GM12874 (cell line): ENCODE measurements around the gene TNRC6B.

Source experiments
- TF ChIP-seq, protein P1 (sequence below): IDR thresholded peaks from 2 replicates; pipeline ENCODE4 v1.5.1; 2011; ENCODE audit warnings: low read depth, mild to moderate bottlenecking, control low read depth, low read length, moderate library complexity; ENCODE audit not compliant: insufficient read depth

TNRC6B gene

DNA sequence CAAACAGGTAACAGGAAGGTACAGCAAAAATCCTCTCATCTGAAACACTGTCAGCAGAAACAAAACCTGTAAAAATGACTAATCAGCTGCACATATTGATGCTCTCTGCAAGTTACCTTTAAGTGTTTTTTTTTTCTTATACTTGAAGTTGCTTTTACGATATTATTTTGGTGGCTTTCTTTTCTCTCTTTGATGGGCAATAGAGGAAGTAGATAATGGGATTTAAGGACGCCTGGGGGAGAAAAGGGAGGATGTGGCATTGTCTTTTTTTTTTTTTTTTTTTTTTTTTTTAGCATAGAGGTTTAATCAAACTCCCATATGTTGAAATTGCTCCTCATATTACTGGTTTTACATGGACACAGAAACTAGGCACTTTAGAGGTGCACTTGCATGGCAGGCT lies 157.2 kb downstream of the TNRC6B start:
- TF ChIP-seq, protein P1, sequence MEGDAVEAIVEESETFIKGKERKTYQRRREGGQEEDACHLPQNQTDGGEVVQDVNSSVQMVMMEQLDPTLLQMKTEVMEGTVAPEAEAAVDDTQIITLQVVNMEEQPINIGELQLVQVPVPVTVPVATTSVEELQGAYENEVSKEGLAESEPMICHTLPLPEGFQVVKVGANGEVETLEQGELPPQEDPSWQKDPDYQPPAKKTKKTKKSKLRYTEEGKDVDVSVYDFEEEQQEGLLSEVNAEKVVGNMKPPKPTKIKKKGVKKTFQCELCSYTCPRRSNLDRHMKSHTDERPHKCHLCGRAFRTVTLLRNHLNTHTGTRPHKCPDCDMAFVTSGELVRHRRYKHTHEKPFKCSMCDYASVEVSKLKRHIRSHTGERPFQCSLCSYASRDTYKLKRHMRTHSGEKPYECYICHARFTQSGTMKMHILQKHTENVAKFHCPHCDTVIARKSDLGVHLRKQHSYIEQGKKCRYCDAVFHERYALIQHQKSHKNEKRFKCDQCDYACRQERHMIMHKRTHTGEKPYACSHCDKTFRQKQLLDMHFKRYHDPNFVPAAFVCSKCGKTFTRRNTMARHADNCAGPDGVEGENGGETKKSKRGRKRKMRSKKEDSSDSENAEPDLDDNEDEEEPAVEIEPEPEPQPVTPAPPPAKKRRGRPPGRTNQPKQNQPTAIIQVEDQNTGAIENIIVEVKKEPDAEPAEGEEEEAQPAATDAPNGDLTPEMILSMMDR = no peak

DNA sequence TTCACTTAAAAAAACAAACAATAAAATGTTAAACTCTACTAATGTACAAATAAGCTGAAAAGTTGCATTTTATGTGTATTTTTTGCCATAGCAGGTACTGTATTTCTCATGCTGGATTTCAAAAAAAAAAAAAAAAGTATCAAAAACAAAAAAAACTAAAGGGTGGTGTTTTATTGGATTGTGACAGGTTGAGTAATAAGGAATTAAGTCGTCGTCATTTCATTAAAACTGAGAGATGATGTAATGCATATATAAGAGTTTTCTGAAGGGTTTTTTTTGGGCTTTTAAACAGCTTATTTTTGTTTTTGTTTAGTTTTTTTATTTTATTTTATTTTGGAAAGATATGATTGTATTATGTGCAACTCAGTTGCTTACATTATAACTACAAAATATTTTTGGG lies 157.6 kb downstream of the TNRC6B start:
- TF ChIP-seq, protein P1 = no peak

DNA sequence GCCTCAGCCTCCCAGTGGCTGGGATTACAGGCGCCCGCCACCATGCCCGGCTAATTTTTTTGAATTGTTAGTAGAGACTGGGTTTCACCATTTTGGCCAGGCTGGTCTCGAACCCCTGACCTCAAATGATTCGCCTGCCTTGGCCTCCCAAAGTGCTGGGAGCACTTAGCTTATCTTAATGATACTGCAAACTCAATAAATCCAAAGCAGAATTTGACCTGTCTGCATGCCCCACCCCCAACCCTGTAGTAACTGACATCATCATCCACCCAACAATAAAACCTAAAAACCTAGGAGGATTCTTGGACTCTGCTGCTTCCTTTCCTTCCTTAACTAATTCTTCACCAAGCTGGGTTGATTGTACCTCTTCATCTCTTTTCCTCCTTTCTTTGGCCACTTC lies 162.3 kb downstream of the TNRC6B start:
- TF ChIP-seq, protein P1 = no peak

DNA sequence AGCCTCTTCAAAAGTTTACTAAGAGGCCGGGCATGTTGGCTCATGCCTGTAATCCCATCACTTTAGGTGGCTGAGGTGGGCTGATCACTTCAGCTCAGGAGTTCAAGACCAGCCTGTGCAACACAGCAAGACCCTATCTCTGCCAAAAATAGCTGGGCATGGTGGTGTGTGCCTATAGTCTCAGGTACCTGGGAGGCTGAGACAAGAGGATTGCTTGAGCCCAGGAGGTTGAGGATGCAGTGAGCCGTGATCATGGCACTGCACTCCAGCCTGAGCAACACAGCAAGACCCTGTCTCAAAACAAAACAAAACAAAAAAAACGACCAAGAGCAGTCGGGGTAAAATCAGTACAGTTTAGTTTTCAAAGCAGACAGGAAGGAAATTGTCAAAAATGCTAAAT lies 163.9 kb downstream of the TNRC6B start:
- TF ChIP-seq, protein P1 = no peak

DNA sequence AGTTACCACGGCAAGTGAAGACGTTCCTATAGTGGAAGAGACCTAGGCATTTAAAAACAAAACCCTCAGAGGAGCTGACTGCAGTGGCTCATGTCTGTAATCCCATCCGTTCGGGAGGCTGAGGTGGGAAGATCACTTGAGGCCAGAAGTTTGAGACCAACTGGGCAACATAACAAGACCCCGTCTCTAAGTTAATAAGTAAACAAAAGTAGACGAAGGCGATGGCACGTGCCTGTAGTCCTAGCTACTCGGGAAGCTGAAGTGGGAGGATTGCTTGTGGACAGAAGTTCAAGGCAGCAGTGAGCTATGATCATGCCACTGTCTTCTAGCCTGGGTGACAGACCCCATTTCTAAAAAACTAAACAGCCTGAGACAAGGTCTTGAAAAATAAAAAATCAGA lies 164.8 kb downstream of the TNRC6B start:
- TF ChIP-seq, protein P1 = no peak

DNA sequence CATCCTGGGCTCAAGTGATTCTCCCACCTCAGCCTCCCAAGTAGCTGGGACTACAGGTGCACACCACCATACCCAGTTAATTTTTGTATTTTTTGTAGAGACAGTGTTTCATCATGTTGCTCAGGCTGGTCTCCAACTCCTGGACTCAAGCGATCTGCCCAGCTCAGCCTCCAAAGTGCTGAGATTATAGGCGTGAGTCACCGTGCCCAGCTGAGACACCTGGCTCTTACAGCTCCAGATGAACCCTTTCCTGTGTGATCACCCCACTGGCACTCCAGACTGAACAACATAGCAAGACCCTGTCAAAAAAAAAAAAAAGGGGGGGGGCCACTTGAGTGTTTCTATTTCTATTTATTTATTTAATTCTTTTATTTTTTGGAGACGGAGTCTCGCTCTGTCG lies 167.5 kb downstream of the TNRC6B start:
- TF ChIP-seq, protein P1 = no peak

DNA sequence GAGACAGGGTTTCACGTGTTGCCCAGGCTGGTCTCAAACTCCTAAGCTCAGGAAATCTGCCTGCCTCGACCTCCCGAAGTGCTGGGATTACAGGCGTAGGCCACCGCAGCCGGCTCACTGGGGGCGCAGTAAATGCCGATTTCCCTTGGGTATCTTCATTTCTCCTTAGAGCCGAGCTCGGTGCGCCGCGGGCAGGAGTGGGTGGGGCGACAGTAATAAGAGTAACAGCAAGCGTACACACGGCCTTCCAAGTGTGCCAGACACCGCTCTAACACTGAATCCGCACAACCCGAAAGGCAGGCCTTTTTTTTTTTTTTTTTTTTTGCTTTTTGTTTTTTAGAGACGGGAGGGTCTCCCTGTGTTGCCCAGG lies 168.1 kb downstream of the TNRC6B start:
- TF ChIP-seq, protein P1 = no peak
